Measurements from ENCODE around the gene AGPAT3. TPM values are rescaled to one million over a fixed set of nuclear protein-coding genes. Genes with fewer than 3 reads are reported as not detected.

AGPAT3 gene
- total RNA-seq, 2 experiments from 2014 or later = 66.7 to 69.0 TPM

DNA sequence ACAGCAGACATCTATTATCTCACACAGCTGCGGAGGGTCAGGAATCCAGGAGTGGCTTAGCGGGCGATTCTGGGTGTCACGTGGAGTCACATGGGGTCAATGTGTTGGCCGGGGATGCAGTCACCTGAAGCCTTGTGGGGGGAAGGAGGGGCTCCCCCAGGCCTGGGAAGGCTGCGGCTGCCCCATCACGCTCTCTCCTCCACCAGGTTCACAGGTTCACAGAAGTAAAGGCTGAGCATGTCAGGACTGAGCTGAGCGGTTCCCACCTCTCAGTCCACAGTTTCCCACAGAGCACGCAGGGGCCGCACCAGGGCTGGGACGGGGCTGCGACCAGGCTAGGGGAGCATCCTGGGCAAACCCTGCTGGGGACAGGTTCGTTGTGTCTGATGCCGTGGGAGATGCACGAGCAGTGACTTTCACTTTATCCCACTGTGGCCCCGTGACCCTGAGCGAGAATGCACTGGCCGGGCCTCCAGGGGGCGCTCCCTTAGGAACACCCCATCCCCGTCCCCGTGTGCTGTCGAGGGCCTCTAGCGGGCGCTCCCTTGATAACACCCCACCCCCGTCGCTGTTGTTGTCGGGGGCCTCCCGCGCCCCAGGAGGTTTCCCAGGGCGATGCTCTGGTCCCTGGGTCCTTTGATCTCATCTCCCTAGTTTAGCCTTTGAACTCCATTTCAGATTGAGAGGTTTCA is 73.9 kb downstream of the AGPAT3 start:
- CTCF ChIA-PET = interaction anchor here (0.6 to 2.2 kb wide), 18 partner anchors 18 to 131 kb away, joined by 3 to 8 read pairs (median 3); no protein-coding TSS in a partner anchor
- POLR2A ChIA-PET = no interaction called here

- ChIA-PET CTCF (interaction anchor here (0.5 to 2.2 kb wide), 14 partner anchors 10 to 131 kb away, joined by 3 to 8 read pairs (median 3); no protein-coding TSS in a partner anchor), POLR2A (no interaction called here)
Measured at GRCh38 chr21:43939443-43940328, 74.7 kb downstream of the AGPAT3 start.

DNA sequence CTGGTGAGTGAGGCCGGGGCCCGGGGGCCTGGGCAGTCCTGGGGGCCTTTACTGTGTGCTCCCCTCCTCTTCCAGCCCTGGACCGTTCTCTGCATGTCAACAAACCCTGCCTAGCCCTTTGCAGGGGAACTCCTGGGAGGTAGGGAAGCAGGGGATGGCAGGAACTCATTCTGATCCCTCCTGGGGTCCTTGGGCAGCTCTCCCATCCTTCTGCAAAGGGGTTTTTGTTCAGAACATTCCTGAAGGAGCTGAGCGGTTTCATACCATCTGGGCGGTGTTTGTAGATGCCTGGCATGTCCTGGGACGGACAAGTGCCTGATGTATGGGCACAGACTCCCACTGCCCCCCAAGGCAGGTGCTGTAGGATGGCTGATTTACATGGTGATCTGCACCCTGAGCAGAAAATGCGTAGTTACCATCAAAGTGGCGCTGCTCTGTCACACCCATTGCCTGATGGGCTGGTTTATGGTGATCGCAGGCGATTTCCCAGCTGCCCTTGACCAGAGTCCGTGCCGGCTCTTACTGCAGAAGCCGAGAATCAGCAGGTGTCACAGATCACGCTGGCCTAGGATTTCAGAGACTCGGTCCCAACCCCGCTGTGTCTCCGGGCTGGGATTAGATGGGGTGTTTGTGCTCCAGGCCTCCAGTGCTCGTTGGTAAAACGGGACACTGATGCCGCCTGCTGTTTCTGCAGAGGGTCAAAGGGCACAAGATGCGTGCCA is 75.5 kb downstream of the AGPAT3 start:
- ChIA-PET CTCF (interaction anchor here (0.9 to 1.9 kb wide), 6 partner anchors 10 to 132 kb away, joined by 3 to 6 read pairs (median 4); no protein-coding TSS in a partner anchor), POLR2A (no interaction called here)

- ChIA-PET POLR2A (no interaction called here), CTCF (interaction anchor here (1.1 kb wide), 1 partner anchor 131 kb away, joined by 4 read pairs; no protein-coding TSS in a partner anchor)
Measured at GRCh38 chr21:43942201-43942600, 77.2 kb downstream of the AGPAT3 start.

- ChIA-PET CTCF (interaction anchor here (1.1 kb wide), 1 partner anchor 132 kb away, joined by 4 read pairs; no protein-coding TSS in a partner anchor), POLR2A (no interaction called here)
Measured at GRCh38 chr21:43942621-43943020, 77.6 kb downstream of the AGPAT3 start.

DNA sequence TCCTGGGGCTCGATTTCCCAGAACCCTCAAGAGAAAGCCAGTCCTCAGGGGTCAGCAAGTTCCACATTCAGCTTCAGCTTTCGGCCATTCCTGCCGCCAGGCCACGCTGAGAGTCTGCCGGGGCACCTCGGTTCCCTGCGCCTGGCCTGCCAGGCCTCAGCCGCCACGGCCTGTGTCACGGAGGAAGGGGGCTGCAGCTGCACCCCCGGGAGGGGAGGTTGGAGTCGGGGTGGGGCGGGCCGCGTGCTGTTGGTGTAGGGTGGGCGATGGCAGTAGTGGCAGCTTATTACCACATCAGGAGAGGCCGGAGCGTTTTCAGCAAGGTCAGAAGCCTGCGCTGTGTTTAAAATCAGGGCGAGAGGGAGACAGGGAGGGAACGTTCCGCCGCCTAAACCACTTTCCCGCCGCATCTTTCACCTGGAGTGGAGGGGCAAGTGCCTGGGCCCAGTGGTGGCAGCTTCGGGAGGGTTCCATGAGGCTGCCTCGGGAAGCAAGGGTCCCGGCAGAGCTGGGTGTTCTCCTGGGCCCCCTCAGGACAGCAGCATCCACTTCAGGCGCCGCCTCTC is 78.6 kb downstream of the AGPAT3 start:
- POLR2A ChIA-PET = no interaction called here
- CTCF ChIA-PET = no interaction called here

DNA sequence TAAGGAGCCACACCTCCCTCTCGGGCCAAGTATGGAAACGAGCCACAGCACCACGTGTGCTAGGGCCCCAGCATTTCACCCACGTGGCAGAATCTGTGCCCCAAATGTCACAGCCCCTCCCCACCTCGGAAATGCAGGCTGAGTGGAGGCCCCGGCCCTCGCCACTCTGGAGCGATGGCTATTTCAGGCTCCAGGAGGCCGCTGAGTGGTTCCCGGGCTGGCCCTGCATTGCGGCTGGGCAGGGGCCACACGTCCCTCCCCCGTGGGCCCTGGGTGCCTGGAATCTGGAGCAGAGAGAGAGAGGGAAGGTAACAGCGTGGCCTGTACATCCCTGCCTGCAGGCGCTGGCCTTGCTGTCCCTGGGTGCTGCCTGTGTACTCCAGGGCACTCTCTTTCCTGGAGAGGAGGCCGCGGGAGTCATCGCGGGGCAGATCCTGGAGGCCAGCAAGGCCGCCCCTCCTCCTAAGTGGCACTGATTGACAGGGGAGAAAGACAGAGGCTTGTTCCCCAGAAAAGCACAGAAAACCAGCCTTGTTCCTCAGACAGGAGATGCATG is 79.1 kb downstream of the AGPAT3 start:
- CTCF ChIA-PET = no interaction called here

DNA sequence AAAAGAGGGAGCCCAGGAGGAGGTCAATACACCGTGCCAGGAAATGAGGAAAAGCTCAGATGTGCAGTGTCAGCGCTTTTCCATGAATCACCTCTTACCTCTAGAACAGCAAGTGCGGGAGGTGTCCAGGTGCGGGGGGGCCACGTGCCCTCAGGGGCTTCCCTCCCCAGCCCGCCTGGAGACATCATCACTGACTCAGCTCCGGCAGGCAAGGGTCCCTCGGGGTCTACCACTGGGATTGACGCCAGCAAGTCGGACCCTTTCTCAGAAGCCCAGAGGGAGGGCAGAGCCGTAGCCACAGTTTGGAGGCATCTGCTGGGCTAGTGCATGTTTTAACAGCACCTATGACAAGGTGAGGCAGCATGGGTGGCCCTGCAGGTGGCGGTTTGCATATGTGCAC is 79.7 kb downstream of the AGPAT3 start:
- ChIA-PET POLR2A (no interaction called here), CTCF (no interaction called here)

More for the DNA sequence above, 79.1 kb downstream of the AGPAT3 start:
- POLR2A ChIA-PET = no interaction called here

GRCh38 chr21:43948740-43949498 is 83.9 kb downstream of the AGPAT3 start:
- ChIA-PET POLR2A (no interaction called here), CTCF (no interaction called here)

DNA sequence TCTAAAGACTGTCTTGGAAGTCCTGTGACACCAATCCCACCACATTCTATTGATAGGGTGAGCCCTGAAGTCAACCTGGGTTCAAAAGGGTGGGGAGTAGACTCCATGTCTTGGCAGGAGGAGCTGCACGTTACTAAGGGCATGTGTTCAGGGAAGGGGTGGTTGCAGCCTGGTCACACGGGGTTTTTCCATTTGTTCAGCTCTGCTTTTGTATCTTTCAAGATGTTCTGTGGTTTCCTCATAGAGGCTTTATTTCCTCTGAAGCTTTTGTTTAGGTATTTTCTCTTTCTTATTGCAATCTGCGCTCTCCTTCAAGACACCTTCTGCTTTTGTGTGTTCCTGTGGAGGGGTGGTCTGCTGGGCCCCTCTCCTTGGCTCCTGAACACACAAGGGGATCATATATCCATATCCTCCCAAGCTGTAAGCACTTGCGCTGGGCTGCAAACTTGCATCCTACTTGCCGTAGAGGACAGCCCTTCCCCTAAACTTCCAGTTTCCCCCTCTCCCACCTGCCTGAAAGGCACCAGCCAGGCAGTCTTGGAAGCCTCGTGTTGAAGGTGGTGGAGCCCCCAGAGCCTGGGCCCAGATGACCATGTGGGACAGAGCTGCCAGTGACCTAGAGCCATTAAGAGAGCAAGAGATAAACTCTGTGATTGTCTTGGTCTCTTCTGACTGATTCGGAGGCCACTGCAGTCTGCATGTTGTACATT is 84.6 kb downstream of the AGPAT3 start:
- CTCF ChIA-PET = no interaction called here
- POLR2A ChIA-PET = no interaction called here

DNA sequence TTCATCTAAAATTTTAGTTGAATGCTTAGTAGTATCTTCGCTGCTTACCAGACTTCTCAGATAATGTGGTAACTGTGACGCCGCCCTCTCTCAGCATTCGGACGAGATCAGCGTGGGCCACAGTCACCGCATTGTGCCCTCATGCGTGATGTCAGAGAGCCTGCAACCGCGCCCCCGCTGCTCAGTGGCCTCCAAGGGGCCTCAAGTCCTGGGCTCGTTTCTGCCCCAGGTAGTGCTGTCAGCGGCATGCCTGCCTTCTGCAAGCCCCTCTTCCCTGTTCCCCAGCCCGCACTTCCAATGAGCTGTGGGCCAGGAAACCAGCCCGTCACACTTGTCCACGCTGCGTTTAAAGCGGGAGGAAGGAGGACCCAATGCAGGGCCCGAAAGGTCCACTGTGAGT is 85.5 kb downstream of the AGPAT3 start:
- ChIA-PET POLR2A (no interaction called here), CTCF (no interaction called here)

DNA sequence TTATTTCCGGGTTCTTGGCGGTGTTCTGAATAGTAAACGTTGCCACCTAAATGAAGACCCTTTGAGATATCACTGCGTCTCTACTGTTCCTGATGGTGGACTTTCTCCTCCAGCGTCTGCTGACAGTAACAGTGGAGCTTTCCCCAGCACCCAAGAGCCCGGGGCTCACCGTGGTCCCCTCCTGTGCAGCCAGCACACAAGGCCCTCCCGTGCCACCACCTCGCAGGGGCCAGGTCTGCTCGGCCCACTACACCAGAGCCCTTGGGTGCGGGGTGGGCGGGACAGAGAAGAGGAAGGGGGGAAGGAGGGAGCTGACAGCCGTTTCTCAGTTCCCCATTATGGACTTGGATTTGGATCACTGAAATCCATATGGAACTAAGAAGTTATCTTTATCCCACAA is 85.9 kb downstream of the AGPAT3 start:
- CTCF ChIA-PET = no interaction called here

DNA sequence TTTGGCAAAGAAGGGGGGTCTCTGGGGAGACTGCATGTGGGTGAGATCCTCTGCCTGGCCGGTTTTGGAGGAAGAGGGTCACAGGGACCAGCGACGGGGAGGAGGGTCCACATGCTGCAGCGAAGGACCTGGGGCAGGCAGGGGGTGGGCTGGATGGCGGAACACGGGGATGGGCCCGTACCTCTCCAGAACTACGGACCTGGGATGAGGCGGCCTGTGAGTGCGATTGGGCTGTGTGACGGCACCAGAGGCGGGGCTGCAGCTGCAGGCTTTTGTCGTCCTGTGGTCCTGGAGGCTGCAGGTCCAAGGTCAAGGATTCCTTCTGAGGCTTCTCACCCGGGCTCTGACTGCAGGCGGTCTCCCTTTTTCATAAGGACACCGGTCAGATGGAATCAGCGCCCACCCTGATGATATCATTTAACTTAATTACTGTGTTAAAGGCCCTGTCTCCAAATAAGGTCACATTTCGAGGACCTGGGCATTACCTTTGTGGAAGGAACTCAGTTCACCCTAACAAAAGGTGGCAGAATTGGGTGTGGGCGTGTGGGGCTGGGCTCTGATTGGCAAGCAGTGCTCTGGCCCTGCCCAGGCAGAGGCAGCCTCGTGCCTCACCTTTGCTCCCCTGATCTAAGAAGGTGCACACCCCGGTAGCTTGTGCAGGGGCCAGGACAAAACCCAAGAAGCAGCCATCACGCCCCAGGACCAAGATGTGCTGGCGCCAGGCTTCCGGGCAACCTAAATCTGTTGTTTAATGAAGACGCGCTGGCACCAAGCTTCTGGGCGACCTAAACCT is 87.1 kb downstream of the AGPAT3 start:
- CTCF ChIA-PET = no interaction called here
- POLR2A ChIA-PET = no interaction called here

More for the DNA sequence above, 85.9 kb downstream of the AGPAT3 start:
- POLR2A ChIA-PET = no interaction called here

GRCh38 chr21:43953021-43953420 is 88.0 kb downstream of the AGPAT3 start:
- ChIA-PET CTCF (no interaction called here), POLR2A (no interaction called here)

DNA sequence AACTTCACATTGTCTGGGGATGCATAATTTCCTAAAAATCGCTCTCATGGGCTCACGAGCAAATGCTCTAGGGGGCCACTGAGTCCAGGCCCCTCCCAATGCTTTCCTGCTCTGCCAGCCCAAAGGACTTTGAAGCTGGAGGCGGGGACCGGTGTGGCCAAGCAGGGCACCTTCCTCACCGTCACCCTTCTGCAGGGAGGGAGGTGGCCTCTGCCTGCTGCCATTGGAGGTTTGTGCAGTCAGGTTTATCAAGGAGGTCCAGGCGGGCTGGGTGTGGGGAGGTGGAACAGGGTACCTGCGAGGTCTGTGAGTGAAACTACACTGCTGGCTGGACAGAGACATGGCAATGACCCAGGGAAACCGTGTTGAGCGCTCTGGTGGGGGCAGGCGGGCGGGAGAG is 89.0 kb downstream of the AGPAT3 start:
- POLR2A ChIA-PET = no interaction called here

DNA sequence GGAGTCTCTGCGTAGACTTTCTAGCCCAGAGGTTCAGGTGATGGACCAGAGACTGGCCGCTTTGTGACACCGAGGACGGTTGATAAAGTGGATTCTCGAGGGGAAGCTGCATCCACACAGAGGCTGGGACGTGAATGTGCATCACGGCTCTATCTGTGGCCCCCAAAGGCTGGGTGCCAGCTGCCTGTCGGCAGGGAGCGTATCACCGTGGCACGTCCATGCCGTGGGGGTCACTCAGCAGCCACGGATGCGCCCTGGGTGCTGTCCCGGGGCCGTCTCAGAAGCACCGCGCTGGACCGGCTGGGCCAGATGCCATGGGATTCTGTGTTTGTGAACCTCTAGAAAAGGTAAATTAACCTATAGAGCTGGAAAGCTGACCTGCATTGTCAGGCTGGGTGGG is 89.9 kb downstream of the AGPAT3 start:
- ChIA-PET CTCF (interaction anchor here (0.7 kb wide), 1 partner anchor 89 kb away, joined by 3 read pairs; no protein-coding TSS in a partner anchor), POLR2A (no interaction called here)

More for the DNA sequence above, 89.0 kb downstream of the AGPAT3 start:
- CTCF ChIA-PET = no interaction called here

DNA sequence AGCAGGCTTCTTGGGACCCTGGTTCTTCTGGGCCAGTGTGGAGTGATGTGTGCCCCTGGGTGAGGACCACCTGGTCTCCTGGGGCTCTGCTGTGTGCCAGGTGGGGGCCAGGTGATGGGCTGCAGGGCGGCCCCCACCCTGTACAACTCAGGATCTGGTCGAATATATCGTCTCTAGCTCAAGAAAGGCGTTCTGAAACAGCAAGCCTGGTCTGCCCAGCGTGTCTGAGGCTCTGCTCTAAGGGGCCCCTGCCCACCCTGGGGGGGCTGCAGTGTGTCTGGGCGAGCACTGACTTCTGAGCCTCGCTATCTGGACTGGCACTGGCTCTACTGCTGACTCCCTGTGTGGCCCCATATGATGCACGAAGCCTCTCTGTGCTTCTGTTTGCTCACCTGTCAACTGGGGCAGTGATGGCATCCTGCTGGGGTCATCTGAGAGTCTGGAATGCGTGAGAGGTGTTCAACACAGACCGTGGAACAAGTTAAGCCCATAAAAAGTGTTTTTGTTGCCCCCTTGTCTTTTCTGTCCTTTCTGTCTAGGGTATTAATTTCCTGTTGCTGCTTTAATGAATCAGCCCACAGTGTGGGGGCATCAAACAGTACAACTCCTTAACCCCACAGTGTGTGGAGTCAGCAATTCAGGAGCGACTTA is 91.1 kb downstream of the AGPAT3 start:
- CTCF ChIA-PET = interaction anchor here (1.6 kb wide), 1 partner anchor 17 kb away, joined by 5 read pairs; no protein-coding TSS in a partner anchor
- POLR2A ChIA-PET = no interaction called here

Measured in activated CD8-positive, alpha-beta memory T cell treated with anti-CD3 and anti-CD28 coated beads for 36 hours (primary cell).